ENCODE results near the gene NEU4.
"Not testable (repeated sequence)": the region's sequence is repeated elsewhere in the genome, so short reads cannot be mapped to it uniquely, and the experiment has no call there.

The NEU4 gene

GRCh38 chr2:241808721-241809382, at the start of gene NEU4:
Gene NEU4 (plus strand): TSS chr2:241809193. CDS start chr2:241814485, 5,292 bp downstream.
- no peak for DNase-seq

DNA sequence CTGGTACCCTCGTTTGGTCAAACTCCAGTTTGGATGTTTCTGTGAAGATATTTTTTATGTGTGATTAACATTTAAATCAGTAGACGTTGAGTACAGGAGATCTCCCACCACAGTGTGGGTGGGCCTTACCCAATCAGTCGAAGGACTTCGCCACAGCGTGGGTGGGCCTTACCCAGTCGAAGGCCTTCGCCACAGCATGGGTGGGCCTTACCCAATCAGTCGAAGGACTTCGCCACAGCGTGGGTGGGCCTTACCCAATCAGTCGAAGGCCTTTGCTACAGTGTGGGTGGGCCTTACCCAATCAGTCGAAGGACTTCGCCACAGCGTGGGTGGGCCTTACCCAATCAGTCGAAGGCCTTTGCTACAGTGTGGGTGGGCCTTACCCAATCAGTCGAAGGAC, 49.1 kb upstream of the NEU4 start:
- not testable (repeated sequence) for DNase-seq

DNA sequence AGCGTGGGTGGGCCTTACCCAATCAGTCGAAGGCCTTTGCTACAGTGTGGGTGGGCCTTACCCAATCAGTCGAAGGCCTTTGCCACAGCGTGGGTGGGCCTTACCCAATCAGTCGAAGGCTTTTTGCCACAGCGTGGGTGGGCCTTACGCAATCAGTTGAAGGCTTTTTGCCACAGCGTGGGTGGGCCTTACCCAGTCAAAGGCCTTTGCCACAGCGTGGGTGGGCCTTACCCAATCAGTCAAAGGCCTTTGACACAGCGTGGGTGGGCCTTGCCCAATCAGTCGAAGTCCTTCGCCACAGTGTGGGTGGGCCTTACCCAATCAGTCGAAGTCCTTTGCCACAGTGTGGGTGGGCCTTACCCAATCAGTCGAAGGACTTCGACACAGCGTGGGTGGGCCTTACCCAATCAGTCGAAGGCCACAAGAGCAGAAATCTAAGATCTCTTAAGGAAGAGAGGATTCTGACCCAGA, 48.7 kb upstream of the NEU4 start:
- DNase-seq: no peak

DNA sequence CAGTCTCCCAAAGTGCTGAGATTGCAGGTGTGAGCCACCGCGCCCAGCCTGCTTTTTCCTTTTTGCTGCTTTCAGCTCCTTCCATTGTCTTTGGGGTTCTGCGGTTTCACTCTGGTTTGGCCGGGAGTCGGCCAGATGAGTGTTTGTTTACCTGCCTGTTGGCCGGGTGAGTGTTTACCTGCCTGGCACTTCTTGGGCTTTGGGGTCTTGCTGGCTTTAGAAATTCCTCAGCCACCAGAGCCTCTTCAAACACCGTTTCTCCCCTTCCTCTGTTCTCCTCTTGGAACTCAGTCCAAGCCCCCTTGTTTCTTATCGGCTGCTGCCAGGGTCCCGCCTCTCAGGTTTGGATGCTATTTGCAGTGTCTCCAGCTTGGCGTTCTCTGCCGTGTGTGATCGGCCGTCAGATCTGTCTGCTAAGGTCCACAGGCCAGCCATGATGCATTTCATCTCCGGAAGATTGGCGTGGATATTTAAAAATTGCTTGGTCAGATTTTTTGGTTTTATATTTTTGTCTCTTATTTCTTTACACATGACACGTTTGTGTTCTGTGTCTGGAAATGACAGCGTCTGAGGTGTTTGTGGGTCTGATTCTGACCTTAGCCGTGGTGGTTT, 46.6 kb upstream of the NEU4 start:
- no peak for DNase-seq

GRCh38 chr2:241762933-241763369, 46.0 kb upstream of the NEU4 start:
- DNase-seq: peak; percentile 59

DNA sequence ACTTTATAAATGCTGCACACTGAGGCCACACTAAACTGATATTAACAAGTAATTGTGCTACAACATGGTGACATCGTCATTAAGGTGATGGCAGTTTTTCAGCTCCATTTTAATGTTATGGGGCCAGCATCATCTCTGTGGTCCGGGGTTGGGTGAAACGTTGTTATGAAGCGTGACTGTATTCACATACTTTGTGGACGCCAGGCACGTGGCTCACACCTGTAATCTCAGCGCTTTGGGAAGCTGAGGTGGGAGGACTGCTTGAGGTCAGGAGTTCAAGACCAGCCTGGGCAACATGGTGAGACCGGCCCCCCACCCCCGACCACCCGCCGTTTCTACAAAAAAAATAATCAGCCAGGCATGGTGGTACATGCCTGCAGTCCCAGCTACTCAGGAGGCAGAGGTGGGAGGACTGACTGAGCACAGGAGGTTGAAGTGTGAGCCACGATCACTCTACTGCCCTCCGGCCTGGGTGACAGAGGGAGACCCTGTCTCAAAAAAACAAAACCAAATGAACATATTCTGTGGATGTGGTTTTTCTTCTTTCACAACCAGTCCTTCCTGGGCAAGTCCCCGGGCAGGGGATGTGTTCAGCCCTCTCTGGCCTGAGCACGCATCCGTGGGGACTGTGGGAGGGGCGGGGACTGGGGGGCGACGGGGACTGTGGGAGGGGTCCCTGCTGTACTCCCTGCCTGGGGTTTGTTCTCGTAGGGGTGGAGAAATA, 45.3 kb upstream of the NEU4 start:
- no peak for DNase-seq

GRCh38 chr2:241764275-241765241, 44.4 kb upstream of the NEU4 start:
- no peak for DNase-seq

GRCh38 chr2:241767464-241768250, 41.3 kb upstream of the NEU4 start:
- no peak for DNase-seq

DNA sequence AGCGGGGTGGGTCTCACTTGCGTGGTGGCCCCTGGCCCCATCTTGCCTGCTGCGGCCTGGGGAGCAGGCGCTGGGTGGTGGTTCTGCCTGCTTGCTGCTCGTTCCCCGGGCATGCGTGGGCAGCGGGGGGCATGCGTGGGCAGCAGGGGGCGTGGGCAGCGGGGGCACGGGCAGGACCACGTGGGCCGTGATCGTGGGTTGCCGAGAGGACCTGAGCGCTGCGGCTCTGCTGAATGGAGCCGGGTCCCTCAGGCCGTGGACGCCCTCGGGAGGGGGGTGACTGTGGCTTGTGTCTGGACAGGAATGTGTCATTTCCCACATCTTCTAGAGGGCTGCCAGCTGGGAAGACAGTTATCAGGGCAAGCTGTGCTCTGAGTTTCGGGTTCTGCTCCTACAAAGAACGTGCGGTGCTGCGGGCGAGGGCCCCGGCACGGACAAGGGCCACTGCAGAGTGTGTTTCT, 40.7 kb upstream of the NEU4 start:
- no peak for DNase-seq

DNA sequence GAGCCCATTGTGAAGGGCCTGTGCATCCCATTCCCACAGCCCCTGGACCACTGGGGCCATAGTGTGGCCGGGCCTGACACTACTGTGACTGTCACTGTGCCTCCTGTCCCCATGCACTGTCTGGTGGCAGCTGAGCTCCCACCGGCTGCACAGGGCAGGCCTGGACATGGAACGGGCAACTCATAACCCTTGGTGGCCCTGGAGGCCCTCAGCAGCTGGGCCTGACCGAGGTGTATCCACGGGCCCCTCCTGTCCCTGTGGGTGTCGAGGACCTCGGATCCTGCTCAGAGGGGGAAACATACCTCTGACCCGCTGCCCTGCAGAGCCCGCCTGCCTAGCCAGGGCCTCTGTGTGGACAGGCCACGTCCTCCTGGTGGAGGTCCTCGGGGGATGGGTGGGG, 40.1 kb upstream of the NEU4 start:
- DNase-seq: no peak

DNA sequence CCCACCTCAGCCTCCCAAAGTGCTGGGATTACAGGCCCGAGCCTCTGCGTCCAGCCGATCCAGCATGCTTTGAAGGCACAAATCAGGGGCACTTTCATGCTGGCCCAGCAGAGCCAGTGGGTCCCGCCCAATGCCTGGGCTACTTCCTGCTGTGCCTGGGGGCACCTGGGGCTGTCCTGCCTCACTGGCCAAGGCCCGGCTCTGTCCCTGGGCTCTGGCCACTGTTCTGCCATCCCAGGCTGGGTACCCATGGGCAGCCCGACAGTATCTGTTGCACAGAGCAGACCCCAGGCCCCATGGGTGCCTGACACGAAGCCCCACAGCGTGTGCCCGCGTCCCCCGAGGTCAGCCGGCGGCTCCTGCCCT, 39.2 kb upstream of the NEU4 start:
- DNase-seq: no peak

DNA sequence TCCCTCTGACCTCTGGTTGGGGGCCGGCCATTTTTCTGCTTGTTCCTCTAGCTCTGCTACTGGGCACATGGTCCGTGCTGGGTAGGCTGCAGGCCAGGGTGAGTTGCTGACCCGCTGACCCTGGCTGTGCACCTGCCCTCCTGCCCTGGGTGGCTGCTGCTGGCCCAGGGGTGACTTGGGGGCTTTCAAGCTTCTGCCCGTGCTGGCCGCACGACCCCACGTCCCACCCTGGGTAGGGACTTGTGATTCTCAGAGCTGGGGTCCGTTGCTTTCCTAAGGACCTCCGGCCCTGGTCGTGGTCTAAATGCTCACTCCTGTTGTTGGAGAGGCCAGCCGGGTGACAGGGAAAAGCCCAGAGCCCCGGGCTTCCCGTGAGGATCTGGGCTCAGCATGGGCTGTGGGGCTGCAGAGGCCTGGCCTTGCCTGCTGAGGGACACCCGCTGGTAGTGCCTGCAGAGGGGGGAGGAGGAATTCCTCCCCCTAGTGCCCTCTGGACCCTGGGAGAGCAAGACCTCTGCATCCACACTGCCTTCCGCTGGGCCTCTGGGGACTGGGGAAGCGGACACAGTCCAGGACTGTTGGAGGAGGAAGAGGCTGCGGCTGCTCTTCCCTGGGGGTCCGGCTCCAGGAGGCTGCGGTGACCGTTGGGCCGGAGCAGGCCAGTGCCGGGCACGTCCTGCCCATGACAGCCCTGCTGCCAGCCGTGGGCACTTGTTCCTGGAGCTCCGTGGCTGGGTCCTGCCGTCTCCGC, 38.6 kb upstream of the NEU4 start:
- DNase-seq: no peak

DNA sequence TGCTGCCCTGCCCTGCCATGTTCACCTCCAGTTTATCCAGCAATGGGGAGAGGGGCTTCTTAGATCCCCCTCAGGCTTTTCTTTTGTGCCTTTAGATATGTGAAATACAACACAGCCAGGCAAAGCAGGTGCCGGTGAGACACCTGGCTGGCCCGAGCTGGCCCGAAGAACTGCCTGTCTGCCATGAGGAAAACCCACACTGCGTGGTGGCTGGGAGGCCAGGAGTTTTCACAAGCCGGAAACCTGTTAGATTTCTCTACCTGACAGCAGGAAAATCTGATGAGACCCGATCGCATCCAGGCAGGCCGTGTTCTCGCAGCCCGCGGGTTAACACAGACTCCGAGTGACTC, 38.1 kb upstream of the NEU4 start:
- no peak for DNase-seq

DNA sequence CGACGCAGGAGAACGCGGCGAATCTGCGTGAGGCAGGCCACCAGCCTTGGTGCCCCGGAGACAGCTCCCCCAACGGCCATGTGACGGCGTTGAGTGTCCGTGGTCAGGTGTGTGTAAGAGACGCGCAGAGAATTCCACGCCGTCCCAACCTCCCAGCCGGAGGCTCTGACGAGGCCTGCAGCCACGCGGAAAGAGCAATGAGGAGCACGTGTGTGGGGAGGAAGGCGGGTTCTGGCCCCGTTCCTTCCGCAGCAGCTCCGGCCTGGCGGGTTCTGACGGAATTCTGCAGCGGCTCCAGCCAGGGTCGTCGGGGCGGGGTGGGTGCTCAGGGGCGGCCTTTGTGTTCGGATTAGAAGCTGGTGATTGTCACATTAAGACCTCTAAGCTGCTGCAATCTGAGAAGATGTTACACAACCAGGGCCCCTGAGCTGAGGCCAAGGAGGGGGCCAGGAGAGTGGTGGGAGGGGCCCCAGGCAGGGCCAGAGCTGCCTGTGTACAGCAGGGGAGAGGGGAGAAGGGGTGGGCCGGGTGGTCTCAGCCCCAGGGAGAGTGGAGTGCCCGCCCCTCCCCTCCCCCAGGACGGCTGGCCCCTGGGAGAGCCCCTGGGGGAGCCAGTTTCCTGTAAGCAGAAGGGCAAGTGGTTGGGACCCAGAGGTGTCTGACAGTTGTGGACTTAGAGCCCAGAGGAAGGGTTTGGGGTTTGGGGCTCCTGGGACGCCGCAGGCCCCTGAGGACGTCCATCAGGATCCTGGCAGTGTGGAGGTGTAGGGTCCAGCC, 37.5 kb upstream of the NEU4 start:
- peak; percentile 43 for DNase-seq

DNA sequence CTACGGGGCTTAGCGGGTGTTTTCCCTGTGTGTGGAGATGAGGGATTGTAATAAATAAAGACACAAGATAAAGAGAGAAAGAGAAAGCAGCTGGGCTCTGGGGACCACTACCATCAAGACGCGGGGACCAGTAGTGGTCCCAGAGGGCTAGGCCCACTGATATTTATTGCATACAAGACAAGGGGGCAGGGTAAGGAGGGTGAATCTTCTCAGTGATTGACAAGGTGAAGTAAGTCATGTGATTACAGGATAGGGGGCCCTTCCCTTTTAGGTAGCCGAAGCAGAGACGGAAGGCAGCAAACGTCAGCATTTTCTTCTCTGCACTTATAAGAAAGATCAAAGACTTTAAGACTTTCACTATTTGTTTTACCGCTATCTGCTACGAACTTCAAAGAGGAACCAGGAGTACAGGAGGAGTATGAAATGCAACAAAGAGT, 36.9 kb upstream of the NEU4 start:
- peak; percentile 30 for DNase-seq

DNA sequence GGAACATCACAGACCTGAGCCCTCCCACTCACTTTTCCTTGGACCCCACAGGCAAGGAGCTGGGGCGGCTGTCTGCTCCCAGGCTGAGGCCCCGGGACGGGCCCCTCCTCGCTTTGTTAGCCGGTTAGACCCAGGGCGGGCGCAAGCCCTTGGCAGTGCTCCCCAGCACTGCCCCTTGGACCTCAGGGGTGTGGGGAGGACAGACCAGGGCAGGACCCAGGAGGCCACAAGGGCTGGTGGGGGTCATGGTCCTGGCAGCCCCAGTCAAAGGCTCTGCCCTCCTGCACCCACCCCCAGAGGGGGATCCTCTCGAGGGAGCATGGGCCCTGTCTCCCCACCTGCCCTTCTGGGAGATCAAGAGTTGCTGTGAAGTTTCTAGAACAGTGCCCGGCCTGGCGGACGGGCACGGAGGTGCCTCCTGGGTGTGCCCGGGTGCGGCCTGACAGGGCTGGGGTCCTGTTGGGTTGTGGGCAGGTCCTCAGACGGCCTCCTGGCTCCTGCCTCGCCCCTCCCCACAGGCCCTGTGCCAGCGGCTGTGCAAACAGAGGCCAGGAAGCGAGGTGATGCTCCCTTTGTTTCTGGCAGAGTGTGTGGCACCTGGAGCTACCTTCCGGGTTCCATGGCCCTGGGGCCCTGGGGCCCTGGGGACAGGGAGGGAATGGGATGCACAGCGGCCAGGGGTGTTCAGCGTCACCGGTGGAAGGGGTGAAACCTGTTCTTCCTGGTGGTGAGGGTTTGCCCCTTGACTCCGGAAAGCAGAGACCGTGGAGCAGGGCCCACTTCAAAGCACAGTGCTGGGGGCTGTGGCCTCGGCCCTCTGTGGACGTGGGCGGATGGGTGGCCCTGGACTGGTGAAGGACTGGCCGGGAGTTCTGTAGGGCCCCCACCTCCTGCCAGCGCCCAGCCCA, 35.2 kb upstream of the NEU4 start:
- DNase-seq: no peak

DNA sequence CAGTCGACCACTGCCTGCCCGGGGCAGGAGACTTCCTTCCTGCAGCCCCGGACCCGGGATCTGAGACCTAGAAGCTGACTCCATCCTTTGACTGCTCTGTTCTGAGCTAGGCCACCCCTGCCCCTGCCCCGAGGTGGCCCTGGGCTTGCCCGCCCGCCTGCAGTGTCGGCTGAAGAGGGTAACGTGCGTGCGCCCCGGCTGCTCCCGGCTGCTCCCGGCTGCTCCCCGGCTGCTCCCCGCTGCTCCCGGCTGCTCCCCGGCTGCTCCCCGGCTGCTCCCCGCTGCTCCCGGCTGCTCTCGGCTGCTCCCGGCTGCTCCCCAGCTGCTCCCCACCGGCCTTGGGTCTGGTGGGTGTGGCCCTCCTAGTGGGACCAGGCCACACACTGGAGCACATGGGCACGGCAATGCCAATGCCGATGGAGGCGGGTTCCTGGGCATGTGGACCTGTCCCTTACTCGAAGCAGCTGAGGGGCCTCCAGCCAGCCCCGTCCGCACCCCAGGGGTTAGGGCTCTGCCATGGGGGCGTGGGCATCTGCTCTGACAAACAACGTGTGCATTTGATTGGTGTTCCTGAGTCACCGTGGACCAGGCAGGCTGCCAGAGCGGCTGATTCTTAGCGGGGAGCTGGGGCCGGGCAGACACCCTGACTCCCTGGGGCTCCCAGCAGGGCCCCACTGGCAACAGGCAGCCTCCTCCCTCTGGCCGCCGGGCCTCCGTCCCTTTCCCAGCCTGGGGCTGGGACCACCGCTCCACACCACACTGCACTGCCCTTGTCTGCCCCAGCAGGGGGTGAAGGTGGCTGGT, 34.4 kb upstream of the NEU4 start:
- DNase-seq: peak; percentile 57

Data from hematopoietic multipotent progenitor cell treated with erythropoietin and hydrocortisone succinate and interleukin-3 and kit ligand, for 4 days (in vitro differentiated cells).